Esophagus squamous epithelium (tissue), 5 donors: ENCODE results near the gene MKNK2. TPM values are rescaled to one million over a fixed set of nuclear protein-coding genes. Genes with fewer than 3 reads are reported as not detected.

Experiments used
- DNase-seq: peaks from one replicate; lab custom pipeline; 2025; lab: John Stamatoyannopoulos, UW
- H3K27ac ChIP-seq, 4 donors: fragments of 200-600 bp; sonication (generic); one replicate each; pipeline ENCODE4 v1.5.1; 2016 to 2019; ENCODE audit warnings: mild to moderate bottlenecking in 1 of 4
- H3K27me3 ChIP-seq, 4 donors: fragments of 200-600 bp; sonication (generic); 1 replicate in 3 of 4; 2 replicates in 1 of 4; pipeline versions ENCODE4 v1.5.1 to v1.6.0; 2017 to 2021; ENCODE audit warnings: antibody characterized with exemption in 1 of 4
- H3K36me3 ChIP-seq, 3 donors: fragments of 200-600 bp; sonication (generic); one replicate each; pipeline ENCODE4 v1.5.1; 2016 to 2019
- H3K4me1 ChIP-seq, 3 donors: fragments of 200-600 bp; sonication (generic); one replicate each; pipeline ENCODE4 v1.5.1; 2017 to 2019
- H3K4me3 ChIP-seq, 4 donors: fragments of 200-600 bp; sonication (generic); 1 replicate in 3 of 4; 2 replicates in 1 of 4; pipeline ENCODE4 v1.5.1; 2016 to 2019; ENCODE audit warnings: mild to moderate bottlenecking in 2 of 4, moderate library complexity in 1 of 4
- H3K9me3 ChIP-seq, 3 donors: fragments of 200-600 bp; sonication (generic); one replicate each; pipeline ENCODE4 v1.5.1; 2016 to 2019
- POLR2A ChIP-seq, 4 donors: fragments of 450-650 bp; IDR thresholded peaks; one replicate each; pipeline ENCODE4 v1.6.1; 2017; ENCODE audit warnings: antibody characterized with exemption in 4 of 4, mild to moderate bottlenecking in 4 of 4, moderate library complexity in 3 of 4
- WGBS, 2 donors: methylation state at CpG; one replicate each; pipeline ENCODE4 v1.1.5; 2018; 5-methylcytosine and 5-hydroxymethylcytosine counted together
- intact Hi-C: fragments of 100-400 bp; cut with DNase I; formaldehyde crosslinking; loops from one replicate; pipeline ENCODE4 v1.15.0; 2022
- total RNA-seq, 4 donors: library from RNA; depleted of rRNA; stranded (reverse); fragments of >200 nt; gene quantifications; one replicate each; pipeline ENCODE4 v1.1.0, GENCODE V29; 2016
- TF ChIP-seq, protein P1 (sequence below), 6 experiments: fragments of 450-650 bp in 4 of 6; fragments of 200-600 bp in 2 of 6; sonication (generic) in 2 of 6; IDR thresholded peaks; one replicate each; pipeline ENCODE4 v1.5.1; 2016 to 2019; ENCODE audit warnings: antibody characterized with exemption in 6 of 6, mild to moderate bottlenecking in 4 of 6, moderate library complexity in 4 of 6
- donor health status: DM: yes; HTN: yes; CAD: no.

Gene MKNK2
- total RNA-seq, 4 donors from 2014 or later: 147 to 300 (median 189) TPM

DNA sequence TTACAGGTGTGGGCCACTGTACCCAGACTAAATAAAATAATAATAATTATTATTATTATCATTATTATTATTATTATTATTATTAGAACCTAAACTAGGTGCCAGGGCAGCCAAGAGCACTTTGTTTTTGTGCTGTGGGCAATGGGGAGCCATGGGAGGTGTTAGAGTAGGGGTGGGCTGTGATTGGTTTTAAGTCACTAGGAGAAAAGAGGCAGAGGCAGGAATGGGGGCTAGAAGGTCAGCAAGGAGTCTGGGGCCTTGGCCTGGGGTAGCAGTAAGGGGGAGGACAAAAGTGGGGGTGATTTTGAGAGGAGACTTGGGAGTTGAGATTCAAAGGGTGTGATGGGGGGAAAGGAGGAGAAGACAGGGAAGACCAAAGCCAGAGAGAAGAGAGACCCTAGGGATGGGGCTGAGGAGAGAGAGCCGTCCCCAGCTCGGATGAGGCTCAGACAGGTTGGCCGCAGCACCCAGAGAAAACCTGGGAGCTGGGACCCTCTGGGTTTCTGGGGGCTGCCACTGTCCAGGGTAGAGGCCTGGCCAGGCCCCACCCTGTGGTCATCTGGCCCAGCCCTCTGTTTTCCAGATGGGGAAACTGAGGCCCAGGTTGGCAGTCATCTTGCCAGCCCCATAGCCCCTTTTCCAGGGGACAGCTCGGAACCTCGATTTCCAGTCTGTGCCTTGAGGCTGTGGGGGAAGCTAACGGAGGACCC is 17.8 kb downstream of the MKNK2 start:
- peak overlapping the region; percentile 94 to 99 (median 98) for H3K27ac ChIP-seq
- peak overlapping the region in 1 of 4 donors; percentile 58 for H3K4me3 ChIP-seq
- peaks cover 35 to 70% (median 51%) of the 10 kb centered on the region in 3 donors for H3K4me1 ChIP-seq
- H3K9me3 ChIP-seq: peaks cover 0 to 12% (median 11%) of the 10 kb centered on the region in 3 donors
- TF ChIP-seq, protein P1, sequence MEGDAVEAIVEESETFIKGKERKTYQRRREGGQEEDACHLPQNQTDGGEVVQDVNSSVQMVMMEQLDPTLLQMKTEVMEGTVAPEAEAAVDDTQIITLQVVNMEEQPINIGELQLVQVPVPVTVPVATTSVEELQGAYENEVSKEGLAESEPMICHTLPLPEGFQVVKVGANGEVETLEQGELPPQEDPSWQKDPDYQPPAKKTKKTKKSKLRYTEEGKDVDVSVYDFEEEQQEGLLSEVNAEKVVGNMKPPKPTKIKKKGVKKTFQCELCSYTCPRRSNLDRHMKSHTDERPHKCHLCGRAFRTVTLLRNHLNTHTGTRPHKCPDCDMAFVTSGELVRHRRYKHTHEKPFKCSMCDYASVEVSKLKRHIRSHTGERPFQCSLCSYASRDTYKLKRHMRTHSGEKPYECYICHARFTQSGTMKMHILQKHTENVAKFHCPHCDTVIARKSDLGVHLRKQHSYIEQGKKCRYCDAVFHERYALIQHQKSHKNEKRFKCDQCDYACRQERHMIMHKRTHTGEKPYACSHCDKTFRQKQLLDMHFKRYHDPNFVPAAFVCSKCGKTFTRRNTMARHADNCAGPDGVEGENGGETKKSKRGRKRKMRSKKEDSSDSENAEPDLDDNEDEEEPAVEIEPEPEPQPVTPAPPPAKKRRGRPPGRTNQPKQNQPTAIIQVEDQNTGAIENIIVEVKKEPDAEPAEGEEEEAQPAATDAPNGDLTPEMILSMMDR (IDR thresholded peaks at IDR 0.05): no peak
- no peak for TF ChIP-seq POLR2A (IDR thresholded peaks at IDR 0.05)
- 88 to 93% methylated on average over 3 of the region's 6 CpGs for WGBS, 2 donors
- no peak for DNase-seq
- no peaks in the 10 kb centered on the region for H3K27me3 ChIP-seq
- intact Hi-C loops: no loop called here
- H3K36me3 ChIP-seq: peaks cover 2 to 8% (median 4%) of the 10 kb centered on the region in 3 donors

DNA sequence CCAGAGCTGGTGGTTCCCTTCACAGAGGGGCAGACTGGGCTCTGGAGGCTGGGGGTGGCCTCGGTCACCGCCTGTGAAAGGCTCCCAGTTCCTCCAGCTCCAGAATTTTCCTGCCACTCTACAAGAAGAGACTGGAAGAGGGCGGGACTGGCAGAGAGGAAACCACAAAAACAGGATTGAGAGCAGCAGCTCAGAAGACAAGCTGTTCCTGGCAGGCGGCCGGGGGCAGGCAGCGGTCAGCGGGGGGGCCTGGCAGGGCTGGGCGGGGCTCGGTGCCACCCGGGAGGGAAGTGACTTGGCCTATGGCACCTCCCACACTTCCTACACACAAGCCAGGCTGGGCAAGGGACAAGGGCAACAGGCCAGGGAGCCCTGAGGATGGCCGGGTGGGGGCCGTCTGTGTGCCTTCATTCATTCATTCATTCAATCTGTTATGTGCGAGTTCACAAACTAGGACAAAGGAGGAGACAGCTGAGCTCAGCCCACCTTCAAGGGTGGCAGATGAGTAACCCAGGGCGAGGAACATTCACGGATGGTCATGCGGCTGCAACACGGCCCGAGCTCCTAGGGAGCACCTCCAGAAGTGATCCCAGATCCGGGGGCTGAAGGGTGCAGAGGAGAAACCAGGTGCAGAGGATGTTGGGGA is 18.6 kb downstream of the MKNK2 start:
- TF ChIP-seq, protein P1 (IDR thresholded peaks at IDR 0.05): no peak
- peak in 2 of 4 donors; percentile 9 to 49 for TF ChIP-seq POLR2A (IDR thresholded peaks at IDR 0.05)
- H3K36me3 ChIP-seq: no peaks in the 10 kb centered on the region
- no peaks in the 10 kb centered on the region for H3K27me3 ChIP-seq
- WGBS, 2 donors: 2 to 15% methylated on average over 8 to 11 of the region's 19 CpGs
- DNase-seq: peak; percentile 55
- H3K9me3 ChIP-seq: peaks cover 0 to 12% (median 11%) of the 10 kb centered on the region in 3 donors
- H3K4me1 ChIP-seq: peaks cover 43 to 75% (median 60%) of the 10 kb centered on the region in 3 donors
- H3K4me3 ChIP-seq: peak overlapping the region in 3 of 4 donors; percentile 11 to 58 (median 23)
- intact Hi-C loops: no loop called here
- peak overlapping the region; percentile 94 to 99 (median 98) for H3K27ac ChIP-seq

DNA sequence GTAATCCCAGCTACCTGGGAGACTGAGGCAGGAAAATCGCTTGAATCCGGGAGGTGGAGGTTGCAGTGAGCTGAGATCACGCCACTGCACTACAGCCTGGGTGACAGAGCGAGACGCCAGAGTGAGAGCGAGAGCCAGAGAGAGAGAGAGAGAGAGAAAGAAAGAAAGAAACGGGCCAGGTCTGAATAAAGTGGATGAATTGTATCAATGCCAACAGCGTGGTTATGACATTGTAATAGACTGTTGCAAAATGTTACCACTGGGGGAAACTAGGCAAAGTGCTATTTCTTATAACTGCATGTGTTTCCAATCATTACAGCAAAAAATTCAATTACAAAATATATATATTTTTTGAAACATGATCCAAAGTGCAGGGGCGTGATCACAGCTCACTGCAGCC is 23.7 kb downstream of the MKNK2 start:
- Histone ChIP-seq H3K4me1 (peaks cover 32 to 49% (median 37%) of the 10 kb centered on the region in 3 donors), H3K27me3 (no peaks in the 10 kb centered on the region), H3K9me3 (peaks cover 0 to 4% (median 0%) of the 10 kb centered on the region in 3 donors), H3K36me3 (no peaks in the 10 kb centered on the region), H3K4me3 (no peak overlapping the region), H3K27ac (peak overlapping the region; percentile 64 to 89 (median 78))
- 49 to 50% methylated on average over 9 of the region's 9 CpGs for WGBS, 2 donors
- TF ChIP-seq, protein P1 (IDR thresholded peaks at IDR 0.05): peak in 1 of 6 experiments; percentile 22
- no peak for TF ChIP-seq POLR2A (IDR thresholded peaks at IDR 0.05)
- DNase-seq: no peak
- intact Hi-C loops: no loop called here

DNA sequence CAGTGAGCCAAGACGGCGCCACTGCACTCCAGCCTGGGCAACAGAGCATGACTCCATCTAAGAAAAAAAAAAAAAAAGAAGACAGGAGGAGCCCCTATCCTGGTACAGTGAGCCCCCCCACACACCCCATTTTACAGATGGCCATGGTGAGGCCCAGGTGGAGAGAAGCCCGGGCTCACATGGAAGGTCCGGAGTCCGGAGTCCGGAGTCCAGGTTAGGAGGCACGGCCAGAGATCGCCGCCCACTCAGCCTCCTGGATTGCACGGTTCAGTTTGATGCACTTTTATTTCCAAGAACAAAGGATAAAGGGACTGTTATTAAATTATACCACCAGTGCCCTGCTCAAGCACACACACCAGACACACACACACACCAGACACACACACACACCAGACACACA is 24.3 kb downstream of the MKNK2 start:
- intact Hi-C loops: no loop called here
- TF ChIP-seq POLR2A (IDR thresholded peaks at IDR 0.05): no peak
- TF ChIP-seq, protein P1 (IDR thresholded peaks at IDR 0.05): no peak
- Histone ChIP-seq H3K9me3 (peaks cover 0 to 4% (median 0%) of the 10 kb centered on the region in 3 donors), H3K27ac (peak overlapping the region; percentile 64 to 89 (median 78)), H3K4me1 (peaks cover 31 to 43% (median 31%) of the 10 kb centered on the region in 3 donors), H3K27me3 (no peaks in the 10 kb centered on the region), H3K4me3 (no peak overlapping the region), H3K36me3 (no peaks in the 10 kb centered on the region)
- WGBS, 2 donors: 85 to 93% methylated on average over 10 of the region's 10 CpGs
- no peak for DNase-seq

DNA sequence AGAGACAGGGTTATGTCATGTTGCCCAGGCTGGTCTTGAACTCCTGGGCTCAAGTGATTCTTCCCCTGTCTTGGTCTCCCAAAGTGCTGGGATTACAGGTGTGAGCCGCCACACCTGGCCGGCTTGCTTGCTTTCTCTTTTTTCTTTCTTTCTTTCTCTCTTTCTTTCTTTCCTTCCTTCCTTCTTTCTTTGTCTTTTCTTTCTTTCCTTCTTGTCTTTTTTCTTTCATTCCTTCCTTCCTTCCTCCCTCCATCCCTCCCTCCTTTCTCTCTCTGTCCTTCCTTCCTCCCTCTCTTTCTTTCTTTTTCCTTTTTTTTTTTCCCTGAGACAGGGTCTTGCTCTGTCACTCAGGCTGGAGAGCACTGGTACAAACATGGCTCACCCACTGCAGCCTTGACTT is 28.8 kb downstream of the MKNK2 start:
- no peaks in the 10 kb centered on the region for H3K27me3 ChIP-seq
- H3K4me3 ChIP-seq: no peak overlapping the region
- WGBS, 2 donors: 93 to 95% methylated on average over 2 of the region's 2 CpGs
- H3K4me1 ChIP-seq: peaks cover 0 to 19% (median 4%) of the 10 kb centered on the region in 3 donors
- no peak for DNase-seq
- peaks cover 0 to 4% (median 0%) of the 10 kb centered on the region in 3 donors for H3K9me3 ChIP-seq
- intact Hi-C loops: loop anchor here (5.0 kb wide), 1 partner anchor 45 kb away; no protein-coding TSS in a partner anchor
- H3K27ac ChIP-seq: no peak overlapping the region
- no peaks in the 10 kb centered on the region for H3K36me3 ChIP-seq
- TF ChIP-seq, protein P1 (IDR thresholded peaks at IDR 0.05): no peak
- no peak for TF ChIP-seq POLR2A (IDR thresholded peaks at IDR 0.05)
